Heart left ventricle (tissue), 16 donors: ENCODE results near the gene NFKB2. TPM values are rescaled to one million over a fixed set of nuclear protein-coding genes. Genes with fewer than 3 reads are reported as not detected.
A peak's percentile ranks its signal among the peaks of the same experiment; 100 is the strongest.

Experiments used
- ATAC-seq, 4 donors: fragments of 200-7000 bp; cut with Tn5 transposase; one replicate each; pipeline ENCODE4 v1.9.1; 2020 to 2022; ENCODE audit warnings: moderate library complexity in 4 of 4, mild to moderate bottlenecking in 3 of 4, moderate number of reproducible peaks in 1 of 4
- DNase-seq, 5 donors: peaks; one replicate each; pipeline ENCODE4 v3.0.0-alpha.2; 2020
- H3K27ac ChIP-seq, 12 donors: fragments of 200-600 bp; sonication (generic) in 4 of 12; one replicate each; pipeline versions ENCODE4 v1.5.0 to v1.8.0; 2016 to 2022; ENCODE audit warnings: mild to moderate bottlenecking in 2 of 12
- H3K27me3 ChIP-seq, 9 donors: fragments of 200-600 bp; sonication (generic) in 2 of 9; one replicate each; pipeline versions ENCODE4 v1.5.1 to v1.8.0; 2016 to 2022; ENCODE audit warnings: mild to moderate bottlenecking in 3 of 9
- H3K36me3 ChIP-seq, 9 donors: fragments of 200-600 bp; sonication (generic) in 2 of 9; one replicate each; pipeline versions ENCODE4 v1.5.0 to v1.8.0; 2018 to 2022; ENCODE audit warnings: mild to moderate bottlenecking in 2 of 9
- H3K4me1 ChIP-seq, 12 donors: fragments of 200-600 bp; sonication (generic) in 4 of 12; one replicate each; pipeline versions ENCODE4 v1.5.0 to v1.8.0; 2016 to 2022; ENCODE audit warnings: mild to moderate bottlenecking in 3 of 12
- H3K4me3 ChIP-seq, 12 donors: fragments of 200-600 bp; sonication (generic) in 4 of 12; one replicate each; pipeline versions ENCODE4 v1.5.0 to v1.8.0; 2017 to 2022; ENCODE audit warnings: mild to moderate bottlenecking in 9 of 12, moderate library complexity in 4 of 12
- H3K9me3 ChIP-seq, 12 donors: fragments of 200-600 bp; sonication (generic) in 4 of 12; one replicate each; pipeline versions ENCODE4 v1.5.0 to v1.8.0; 2016 to 2022; ENCODE audit warnings: mild to moderate bottlenecking in 1 of 12
- CTCF ChIP-seq, 12 donors: fragments of 200-600 bp; sonication (generic) in 4 of 12; IDR thresholded peaks; one replicate each; pipeline versions ENCODE4 v1.5.0 to v1.8.0; 2018 to 2022; ENCODE audit warnings: antibody characterized with exemption in 12 of 12, mild to moderate bottlenecking in 5 of 12
- POLR2A ChIP-seq, 2 donors: fragments of 450-650 bp; IDR thresholded peaks; one replicate each; pipeline ENCODE4 v1.6.1; 2017; ENCODE audit warnings: antibody characterized with exemption in 2 of 2, mild to moderate bottlenecking in 2 of 2, moderate library complexity in 2 of 2
- WGBS, 4 donors: extraction: QIAGEN DNeasy Blood & Tissue Kit in 2 of 4; methylation state at CpG; one replicate each; pipeline versions ENCODE4 v1.1.5 to v1.1.7; 2013 to 2018; 5-methylcytosine and 5-hydroxymethylcytosine counted together
- intact Hi-C, 10 donors: fragments of 100-400 bp; cut with DNase I; formaldehyde crosslinking; loops; one replicate each; pipeline versions ENCODE4 v1.11.1 to v1.14.2; 2022
- polyA plus RNA-seq, 2 donors: library from polyadenylated mRNA; stranded (reverse); fragments of 200-250 nt; gene quantifications; one replicate each; pipeline ENCODE4 v1.2.3, GENCODE V29; 2013
- total RNA-seq, 9 donors: library from RNA; depleted of rRNA in 2 of 9; stranded (reverse); fragments of >200 nt in 2 of 9; fragmentation: NEBNext Ultra II Directional in 3 of 9; extraction: Animal tissue kit (Norgen Biotek cat#: 25700) in 3 of 9; gene quantifications; one replicate each; pipeline versions ENCODE4 v1.1.0 to v1.2.4, GENCODE V29; 2016 to 2023
- donor health status: ischemic (EF 13 %, LVEDD 7.1; RV severe dilation, severe dysfunction).
- donor health status: healthy with polysubstance abuse.
- donor health status: DM: no; HTN: yes; CAD: no.
- donor health status: DM: no; HTN: no; CAD: no.
- donor health status: ischemic (EF 25% LVEDD 6.9; RV normal size, moderate dysfunction).
- donor health status: ischemic (EF 25% LVEDD 5.7; RV mildly dilated, moderate dysfunction).
- donor health status: healthy.
- donor health status: DM: yes; HTN: yes; CAD: no.
- donor health status: ischemic (EF 35%, LVEDD 5.7; RV mildly dilated, moderate dysfunction).
- donor health status: nonischemic (EF 11% LVEDD 7.7; RV severe dilation, severe dysfunction).
- donor health status: DM: yes; HTN: yes; CAD: no.
- donor health status: PGD.
- donor health status: ischemic (EF 29% LVEDD 5.4; RV normal size, mild dysfunction).
- donor health status: nonischemic (EF 23%, LVEDD 6.1; RV moderate dilation, normal function).

NFKB2 gene
- total and polyA plus RNA-seq, 11 donors: 9.6 to 50.4 (median 17.2) TPM

- Histone ChIP-seq H3K4me1 (peaks cover 0 to 39% (median 18%) of the 10 kb centered on the region in 12 donors), H3K27ac (peak overlapping the region in 11 of 12 donors; percentile 69 to 90 (median 87)), H3K4me3 (peak overlapping the region; percentile 56 to 92 (median 84)), H3K27me3 (no peaks in the 10 kb centered on the region), H3K9me3 (no peaks in the 10 kb centered on the region), H3K36me3 (no peaks in the 10 kb centered on the region)
- peak; percentile 52 to 69 (median 57) for DNase-seq
- intact Hi-C loops: no loop called here
- TF ChIP-seq CTCF (IDR thresholded peaks at IDR 0.05) (no peak), POLR2A (IDR thresholded peaks at IDR 0.05) (no peak)
- ATAC-seq: peak; percentile 37 to 65 (median 43)
- 10 to 13% (median 12%) methylated on average over 30 of the region's 30 CpGs for WGBS, 4 donors
Measured at GRCh38 chr10:102449321-102450123, 54.0 kb downstream of the NFKB2 start.

- intact Hi-C loops: no loop called here
Measured at GRCh38 chr10:102450124-102450373, 54.5 kb downstream of the NFKB2 start.

GRCh38 chr10:102450374-102451104, 55.0 kb downstream of the NFKB2 start:
- Histone ChIP-seq H3K4me3 (peak overlapping the region; percentile 56 to 92 (median 84)), H3K27ac (peak overlapping the region; percentile 61 to 90 (median 84)), H3K9me3 (no peaks in the 10 kb centered on the region), H3K36me3 (peaks cover 0 to 4% (median 0%) of the 10 kb centered on the region in 9 donors), H3K4me1 (peaks cover 0 to 40% (median 18%) of the 10 kb centered on the region in 12 donors), H3K27me3 (no peaks in the 10 kb centered on the region)
- 0 to 2% (median 0%) methylated on average over 8 to 104 of the region's 104 CpGs for WGBS, 4 donors
- intact Hi-C loops: no loop called here
- DNase-seq (peak; percentile 84 to 93 (median 86)), ATAC-seq (peak; percentile 81 to 95 (median 92))
- TF ChIP-seq POLR2A (IDR thresholded peaks at IDR 0.05) (peak in 1 of 2 donors; percentile 69), CTCF (IDR thresholded peaks at IDR 0.05) (no peak)

More at GRCh38 chr10:102450124-102450373, 54.5 kb downstream of the NFKB2 start:
- TF ChIP-seq POLR2A (IDR thresholded peaks at IDR 0.05) (no peak), CTCF (IDR thresholded peaks at IDR 0.05) (peak in 1 of 12 donors; percentile 7)
- Histone ChIP-seq H3K27ac (peak overlapping the region in 11 of 12 donors; percentile 69 to 90 (median 87)), H3K9me3 (no peaks in the 10 kb centered on the region), H3K36me3 (no peaks in the 10 kb centered on the region), H3K4me1 (peaks cover 0 to 39% (median 18%) of the 10 kb centered on the region in 12 donors), H3K27me3 (no peaks in the 10 kb centered on the region), H3K4me3 (peak overlapping the region; percentile 56 to 92 (median 84))
- peak in 2 of 4 donors; percentile 2 for ATAC-seq
- 0 to 1% (median 1%) methylated on average over 9 to 11 of the region's 11 CpGs for WGBS, 4 donors
- DNase-seq: no peak
